Measurements from ENCODE around the gene GRB7. TPM values are rescaled to one million over a fixed set of nuclear protein-coding genes. Genes with fewer than 3 reads are reported as not detected.
A peak's percentile ranks its signal among the peaks of the same experiment; 100 is the strongest.

GRB7 gene
- total RNA-seq, 1 donor from 2014 or later, result 1.6 TPM

DNA sequence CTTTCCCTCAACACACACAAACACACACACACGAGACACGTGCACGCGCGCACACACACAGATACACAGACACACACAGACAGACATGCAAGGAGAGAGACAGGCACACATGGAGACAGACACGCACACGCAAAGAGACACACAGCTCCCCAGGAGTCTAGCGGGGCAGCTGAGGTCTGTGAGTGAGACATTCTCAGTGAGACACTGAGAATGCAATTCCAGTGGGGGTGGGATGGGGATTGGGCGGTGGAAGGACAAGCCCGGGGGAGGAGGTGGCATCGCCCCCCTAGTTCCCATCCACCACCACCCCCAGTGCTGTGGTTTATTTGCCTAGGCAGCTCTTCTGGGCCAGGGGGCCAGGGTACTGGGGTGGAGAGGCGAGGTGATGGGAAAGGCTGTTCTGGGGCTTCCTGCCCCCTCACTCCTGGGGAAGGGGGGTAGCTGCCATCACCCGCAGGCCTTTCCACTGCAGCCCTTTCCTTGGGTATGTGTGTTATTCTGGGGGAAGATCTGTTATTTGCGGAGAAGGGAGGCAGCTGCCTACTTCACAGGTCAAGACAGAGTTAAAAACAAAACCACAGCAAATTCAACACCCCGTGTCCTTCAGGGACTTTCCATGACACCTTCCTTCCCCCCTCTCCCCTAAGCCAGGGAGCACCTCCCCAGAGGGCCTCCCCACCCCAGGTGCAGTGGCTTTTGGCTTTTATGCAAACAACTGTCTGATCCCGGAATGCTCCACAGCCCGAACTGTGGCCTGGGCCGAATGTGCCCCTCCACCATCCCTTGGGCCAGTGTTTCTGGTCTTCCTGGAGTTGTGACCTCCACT lies 18.0 kb downstream of the GRB7 start:
- DNase-seq (ENCODE audit: low spot score in 2 of 2), result no peak
- intact Hi-C loops (cut with DNase I), result no loop called here
- TF ChIP-seq, protein P1, sequence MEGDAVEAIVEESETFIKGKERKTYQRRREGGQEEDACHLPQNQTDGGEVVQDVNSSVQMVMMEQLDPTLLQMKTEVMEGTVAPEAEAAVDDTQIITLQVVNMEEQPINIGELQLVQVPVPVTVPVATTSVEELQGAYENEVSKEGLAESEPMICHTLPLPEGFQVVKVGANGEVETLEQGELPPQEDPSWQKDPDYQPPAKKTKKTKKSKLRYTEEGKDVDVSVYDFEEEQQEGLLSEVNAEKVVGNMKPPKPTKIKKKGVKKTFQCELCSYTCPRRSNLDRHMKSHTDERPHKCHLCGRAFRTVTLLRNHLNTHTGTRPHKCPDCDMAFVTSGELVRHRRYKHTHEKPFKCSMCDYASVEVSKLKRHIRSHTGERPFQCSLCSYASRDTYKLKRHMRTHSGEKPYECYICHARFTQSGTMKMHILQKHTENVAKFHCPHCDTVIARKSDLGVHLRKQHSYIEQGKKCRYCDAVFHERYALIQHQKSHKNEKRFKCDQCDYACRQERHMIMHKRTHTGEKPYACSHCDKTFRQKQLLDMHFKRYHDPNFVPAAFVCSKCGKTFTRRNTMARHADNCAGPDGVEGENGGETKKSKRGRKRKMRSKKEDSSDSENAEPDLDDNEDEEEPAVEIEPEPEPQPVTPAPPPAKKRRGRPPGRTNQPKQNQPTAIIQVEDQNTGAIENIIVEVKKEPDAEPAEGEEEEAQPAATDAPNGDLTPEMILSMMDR (IDR thresholded peaks at IDR 0.05), result no peak
- Histone ChIP-seq H3K9me3 (no peaks in the 10 kb centered on the region), H3K4me3 (no peak overlapping the region), H3K4me1 (peaks cover 3 to 10% of the 10 kb centered on the region in 2 donors), H3K27ac (peak overlapping the region; percentile 87 to 90), H3K27me3 (no peaks in the 10 kb centered on the region), H3K36me3 (no peaks in the 10 kb centered on the region)

DNA sequence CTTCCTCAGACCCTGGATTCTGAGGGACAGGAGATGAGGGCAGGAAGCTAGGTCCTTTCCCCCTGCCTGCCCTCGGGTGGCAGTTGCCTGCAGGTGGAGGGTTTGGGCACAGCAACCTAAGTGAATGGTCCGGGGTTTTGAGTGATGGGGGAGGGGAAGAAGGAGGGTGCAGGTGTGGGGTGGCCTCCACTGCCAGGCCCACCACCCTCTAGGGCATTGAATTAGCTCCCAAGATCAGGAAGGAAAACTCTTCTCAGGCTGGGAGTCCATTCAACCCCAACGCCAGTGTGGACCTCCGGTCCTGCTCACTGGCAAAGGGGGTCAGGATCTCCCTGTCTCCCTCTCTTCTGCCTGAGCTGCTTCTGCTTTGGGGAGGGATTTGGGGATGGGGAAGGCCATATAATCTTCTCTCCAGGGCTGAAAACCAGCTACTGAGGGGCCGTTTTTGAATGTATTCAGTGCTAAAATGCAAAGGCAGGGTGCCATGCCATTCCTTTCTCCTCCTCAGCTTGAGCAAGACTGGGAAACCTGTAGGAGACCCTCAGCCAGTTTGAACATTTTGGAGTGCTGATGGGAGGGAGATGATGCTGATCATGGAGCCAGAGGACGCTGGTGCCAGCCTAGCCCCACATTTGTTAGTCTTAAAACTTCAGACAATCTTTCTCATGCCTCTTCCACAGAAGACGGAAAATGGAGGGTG lies 18.8 kb downstream of the GRB7 start:
- H3K27ac ChIP-seq, result no peak overlapping the region
- intact Hi-C loops (cut with DNase I), result no loop called here
- H3K27me3 ChIP-seq, result no peaks in the 10 kb centered on the region
- no peaks in the 10 kb centered on the region for H3K36me3 ChIP-seq
- DNase-seq (ENCODE audit: low spot score in 2 of 2), result no peak
- TF ChIP-seq, protein P1 (IDR thresholded peaks at IDR 0.05), result no peak
- no peak overlapping the region for H3K4me3 ChIP-seq
- no peaks in the 10 kb centered on the region for H3K9me3 ChIP-seq
- peaks cover 3 to 10% of the 10 kb centered on the region in 2 donors for H3K4me1 ChIP-seq

DNA sequence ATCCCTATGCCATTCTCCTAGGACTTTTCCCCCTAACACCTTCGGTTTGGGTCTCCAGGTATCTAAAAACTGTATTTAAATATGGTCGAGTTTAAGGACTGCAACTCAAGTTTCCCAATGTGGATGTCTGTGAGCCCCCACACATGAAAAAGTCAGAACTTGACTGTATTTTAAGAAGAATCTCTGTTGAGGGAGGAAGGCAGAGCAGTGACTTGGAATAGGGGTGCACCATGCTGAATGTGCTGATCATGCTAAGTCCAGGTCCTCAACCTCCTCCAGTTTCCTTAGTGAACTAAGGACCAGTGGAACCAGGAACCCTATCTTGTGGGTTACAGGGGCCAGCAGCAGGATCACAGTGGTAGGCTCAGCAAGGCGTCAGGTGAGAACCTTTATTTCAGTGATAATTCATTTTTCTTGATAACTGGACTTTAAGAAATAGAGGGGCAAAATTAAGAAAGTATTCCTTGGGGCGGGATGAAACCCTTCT lies 19.5 kb downstream of the GRB7 start:
- no peaks in the 10 kb centered on the region for H3K27me3 ChIP-seq
- intact Hi-C loops (cut with DNase I), result no loop called here
- H3K9me3 ChIP-seq, result no peaks in the 10 kb centered on the region
- no peaks in the 10 kb centered on the region for H3K36me3 ChIP-seq
- H3K27ac ChIP-seq, result no peak overlapping the region
- H3K4me1 ChIP-seq, result peaks cover 3 to 10% of the 10 kb centered on the region in 2 donors
- no peak for DNase-seq (ENCODE audit: low spot score in 2 of 2)
- TF ChIP-seq, protein P1 (IDR thresholded peaks at IDR 0.05), result no peak
- no peak overlapping the region for H3K4me3 ChIP-seq

DNA sequence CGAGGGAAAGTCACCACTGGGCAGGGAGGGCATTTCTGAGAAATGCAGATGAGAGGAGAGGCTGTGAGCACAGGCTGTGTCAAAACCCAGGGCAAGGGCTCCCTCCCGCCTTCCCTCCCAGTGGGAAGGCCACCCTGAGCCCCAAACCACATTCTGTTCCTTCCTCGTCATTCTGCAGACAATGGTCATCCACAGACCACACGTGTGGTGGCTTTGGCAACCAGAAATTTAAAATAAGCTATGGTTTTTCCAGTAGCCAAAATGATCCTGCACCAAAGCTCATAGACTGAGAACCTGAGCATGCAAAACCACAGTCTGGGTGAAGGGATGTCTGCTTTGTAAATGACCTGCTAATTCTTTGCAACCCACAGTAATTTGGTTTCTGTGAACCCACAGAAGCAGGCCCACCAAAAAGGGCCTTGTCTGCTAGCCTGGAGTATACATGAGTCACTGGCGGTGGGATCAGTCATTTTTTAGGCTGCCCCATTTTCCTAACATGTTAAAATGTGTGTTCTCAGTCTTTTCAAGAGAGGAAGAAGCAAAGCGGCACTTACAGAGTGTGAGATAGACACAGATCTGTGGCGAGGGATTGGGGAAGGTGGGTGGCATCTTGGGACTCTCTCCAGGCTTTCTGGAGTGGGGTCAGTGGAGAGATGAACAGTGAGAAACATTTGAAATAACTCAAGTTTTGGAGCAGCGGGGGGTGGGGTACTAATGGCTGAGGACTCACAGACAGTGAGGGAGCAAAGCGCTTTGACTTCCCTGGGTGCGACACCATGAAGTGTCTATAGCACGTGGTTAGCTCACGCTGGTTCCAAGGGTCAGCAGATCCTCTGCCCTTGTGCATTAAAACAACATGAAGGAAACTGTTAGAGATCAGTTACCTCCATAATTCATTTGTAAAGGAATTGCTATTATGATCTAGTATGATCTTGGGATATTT lies 20.5 kb downstream of the GRB7 start:
- DNase-seq (ENCODE audit: low spot score in 2 of 2), result no peak
- intact Hi-C loops (cut with DNase I), result no loop called here
- TF ChIP-seq, protein P1 (IDR thresholded peaks at IDR 0.05), result no peak

DNA sequence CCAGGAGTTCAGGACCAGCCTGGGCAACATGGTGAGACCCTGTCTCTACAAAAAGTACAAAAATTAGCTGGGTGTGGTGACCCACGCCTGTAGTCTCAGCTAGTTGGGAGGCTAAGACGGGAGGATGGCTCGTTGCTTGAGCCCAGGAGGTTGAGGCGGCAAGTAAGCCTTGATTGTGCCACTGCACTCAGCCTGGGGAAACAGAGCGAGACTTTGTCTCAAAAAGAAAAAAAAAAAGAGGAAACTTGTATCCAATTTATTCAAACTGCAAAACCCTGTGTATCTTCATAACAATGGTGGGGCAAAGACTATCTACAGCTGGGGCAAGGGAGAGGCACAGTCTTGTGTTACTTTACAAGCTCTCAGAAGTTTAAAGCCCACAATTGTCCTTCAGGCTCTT lies 21.5 kb downstream of the GRB7 start:
- Histone ChIP-seq H3K36me3 (no peaks in the 10 kb centered on the region), H3K27me3 (no peaks in the 10 kb centered on the region), H3K4me1 (peaks cover 0 to 5% of the 10 kb centered on the region in 2 donors), H3K27ac (no peak overlapping the region), H3K9me3 (no peaks in the 10 kb centered on the region), H3K4me3 (no peak overlapping the region)
- TF ChIP-seq, protein P1 (IDR thresholded peaks at IDR 0.05), result no peak
- intact Hi-C loops (cut with DNase I), result no loop called here
- DNase-seq (ENCODE audit: low spot score in 2 of 2), result no peak

More for the DNA sequence above, 20.5 kb downstream of the GRB7 start:
- peaks cover 3 to 9% of the 10 kb centered on the region in 2 donors for H3K4me1 ChIP-seq
- no peaks in the 10 kb centered on the region for H3K9me3 ChIP-seq
- no peak overlapping the region for H3K27ac ChIP-seq
- no peaks in the 10 kb centered on the region for H3K27me3 ChIP-seq
- H3K4me3 ChIP-seq, result no peak overlapping the region
- H3K36me3 ChIP-seq, result no peaks in the 10 kb centered on the region

Measured in ascending aorta (tissue), 2 donors.